Colon (tissue), 2 donors: ENCODE results near the gene USPL1.

Source experiments
- FAIRE-seq: peaks from 2 replicates; lab custom pipeline; 2012; peaks lifted over from hg19 to GRCh38; lab: Jason Lieb, UNC
- donor health status: control.
- donor health status: control.

The USPL1 gene

GRCh38 chr13:30659980-30660379, 42.3 kb downstream of the USPL1 start:
- FAIRE-seq = no peak

DNA sequence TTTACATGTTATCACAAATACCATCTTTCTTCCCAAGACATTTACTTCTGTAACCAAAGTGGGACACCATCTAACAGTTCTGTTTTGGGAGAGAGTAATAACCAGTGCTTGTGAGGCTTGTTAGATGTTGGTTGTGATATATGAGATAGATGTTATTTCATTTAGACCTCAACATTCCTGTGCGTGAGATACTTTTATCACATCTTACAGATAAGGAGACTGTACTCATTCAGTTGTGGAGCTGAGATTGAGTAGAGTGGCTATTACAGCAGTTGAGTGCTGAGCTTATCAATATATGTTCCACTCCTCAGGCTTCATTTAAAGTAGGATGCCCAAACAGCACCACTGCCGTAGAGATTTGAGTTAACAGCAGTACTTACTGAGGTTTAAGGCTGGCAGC, 43.1 kb downstream of the USPL1 start:
- no peak for FAIRE-seq

DNA sequence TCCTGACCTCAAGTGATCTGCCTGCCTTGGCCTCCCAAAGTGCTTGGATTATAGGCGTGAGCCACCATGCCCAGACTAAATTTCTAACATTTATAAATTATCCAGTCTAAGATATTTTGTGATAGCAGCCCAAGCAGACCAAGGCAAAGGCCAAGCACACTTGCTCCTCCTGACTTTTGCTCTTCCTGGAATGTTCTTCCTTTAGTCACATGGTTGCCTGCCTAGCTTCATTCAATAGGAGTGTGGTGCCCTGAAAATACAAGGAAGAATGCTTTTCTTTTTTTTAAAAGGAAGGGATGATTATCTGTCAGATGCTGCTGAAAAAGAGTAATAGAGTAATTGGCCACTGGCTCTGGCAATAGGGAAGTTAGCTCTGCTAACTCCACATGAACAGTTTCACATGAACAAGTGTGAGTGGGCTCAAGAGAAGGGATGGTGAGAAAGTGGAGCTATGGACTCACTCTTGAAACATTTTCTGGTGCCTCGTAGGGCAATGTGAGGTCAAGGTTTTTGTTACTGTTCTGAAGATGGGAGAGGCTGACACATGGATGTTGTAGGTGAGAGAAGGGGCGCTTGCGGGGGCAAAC, 47.1 kb downstream of the USPL1 start:
- no peak for FAIRE-seq

DNA sequence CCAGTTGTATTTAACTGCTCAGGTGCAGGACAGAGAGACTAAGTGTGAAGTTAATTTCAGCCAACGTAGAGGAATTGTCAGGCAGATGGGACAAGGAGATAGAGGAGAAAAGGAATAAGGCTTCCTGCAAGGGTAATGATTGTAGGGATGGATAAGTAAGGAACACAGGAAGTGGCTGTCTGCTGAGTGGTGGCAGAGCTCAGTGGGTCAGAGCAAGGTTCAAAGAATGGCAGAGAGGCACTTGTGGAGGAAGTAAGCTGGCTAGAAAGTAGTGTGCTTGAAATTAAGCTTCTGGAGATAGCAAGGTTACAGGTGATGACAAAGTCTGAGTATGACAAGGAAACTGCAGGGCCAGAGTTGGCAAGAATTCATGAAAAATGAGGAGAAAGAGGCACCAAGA, 47.9 kb downstream of the USPL1 start:
- no peak for FAIRE-seq

- FAIRE-seq = no peak
Measured at GRCh38 chr13:30666113-30666512, 48.4 kb downstream of the USPL1 start.

- FAIRE-seq = peak; percentile 53
Measured at GRCh38 chr13:30667014-30667413, 49.3 kb downstream of the USPL1 start.

- FAIRE-seq = no peak
Measured at GRCh38 chr13:30668312-30668711, 50.6 kb downstream of the USPL1 start.

DNA sequence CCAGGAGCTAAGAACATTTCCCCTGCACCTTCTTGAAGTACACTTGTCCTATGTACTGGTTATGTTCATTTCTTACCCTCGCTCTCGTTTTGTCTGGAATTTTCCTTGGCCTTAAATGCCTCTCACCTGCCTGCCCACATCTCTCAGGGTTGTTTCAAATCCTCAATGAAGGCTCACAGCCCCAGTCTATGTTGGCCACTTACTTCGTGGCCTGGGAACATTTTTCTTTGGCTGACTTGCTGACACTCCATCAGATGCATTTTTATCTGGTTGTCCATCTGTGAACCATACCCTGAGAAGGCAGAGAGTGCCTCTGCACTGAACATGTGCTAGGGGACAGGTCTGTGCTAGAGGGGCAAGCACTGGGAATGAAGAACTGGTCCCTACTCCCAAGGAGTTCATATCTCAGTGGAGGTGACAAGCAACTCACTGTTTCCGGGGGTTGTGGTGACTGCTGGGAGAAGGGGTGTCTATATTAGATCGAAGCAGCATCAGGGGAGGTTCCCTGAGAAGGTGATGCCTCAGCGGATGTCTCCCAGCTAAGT, 53.6 kb downstream of the USPL1 start:
- no peak for FAIRE-seq

GRCh38 chr13:30673669-30674521, 56.2 kb downstream of the USPL1 start:
- FAIRE-seq = no peak

DNA sequence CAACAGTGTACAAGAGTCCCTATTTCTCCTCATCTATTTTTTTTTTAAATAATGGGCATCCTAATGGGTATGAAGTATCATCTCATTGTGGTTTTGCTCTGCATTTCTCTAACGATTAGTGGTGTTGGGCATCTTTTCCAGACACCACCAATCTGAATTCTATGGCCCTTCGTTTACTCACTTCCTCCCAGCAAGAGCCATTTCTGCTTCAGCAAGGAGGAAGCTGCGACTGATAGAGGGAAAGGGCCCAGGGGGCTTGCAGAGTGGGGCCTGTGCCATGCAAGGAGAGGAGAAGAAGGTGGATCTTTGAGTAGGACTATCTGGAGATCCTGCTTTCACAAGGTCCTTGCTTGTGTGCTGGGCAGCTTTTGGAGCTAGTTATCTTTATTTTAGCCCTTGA, 58.0 kb downstream of the USPL1 start:
- FAIRE-seq = no peak

- FAIRE-seq = no peak
Measured at GRCh38 chr13:30676672-30677071, 59.0 kb downstream of the USPL1 start.

- FAIRE-seq = no peak
Measured at GRCh38 chr13:30679483-30680330, 62.0 kb downstream of the USPL1 start.

- no peak for FAIRE-seq
Measured at GRCh38 chr13:30681843-30682242, 64.1 kb downstream of the USPL1 start.

DNA sequence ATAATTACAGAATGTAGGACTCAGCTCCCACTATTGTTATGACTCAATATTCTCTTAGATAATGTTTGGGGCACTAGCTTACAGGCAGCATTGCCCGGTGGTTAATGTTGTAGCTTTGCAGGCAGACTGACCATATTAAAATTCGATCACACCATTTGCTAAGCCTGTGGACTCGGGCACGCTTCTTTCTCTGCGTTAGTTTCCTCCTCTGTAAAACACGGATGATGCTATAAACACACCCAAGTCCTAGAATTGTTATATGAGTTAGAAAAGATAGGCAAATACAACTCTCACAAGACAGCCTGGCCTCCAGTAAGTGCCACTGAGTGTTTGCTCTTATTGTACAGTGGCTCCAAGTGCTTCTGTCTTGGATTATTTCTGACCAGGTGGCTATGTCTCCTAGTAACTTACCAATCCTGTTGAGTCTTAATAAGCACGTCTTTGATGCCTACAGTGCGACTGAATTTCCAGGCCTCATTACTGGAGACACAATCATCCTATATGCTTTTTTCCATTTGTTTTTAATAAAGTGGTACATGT, 67.7 kb downstream of the USPL1 start:
- no peak for FAIRE-seq

DNA sequence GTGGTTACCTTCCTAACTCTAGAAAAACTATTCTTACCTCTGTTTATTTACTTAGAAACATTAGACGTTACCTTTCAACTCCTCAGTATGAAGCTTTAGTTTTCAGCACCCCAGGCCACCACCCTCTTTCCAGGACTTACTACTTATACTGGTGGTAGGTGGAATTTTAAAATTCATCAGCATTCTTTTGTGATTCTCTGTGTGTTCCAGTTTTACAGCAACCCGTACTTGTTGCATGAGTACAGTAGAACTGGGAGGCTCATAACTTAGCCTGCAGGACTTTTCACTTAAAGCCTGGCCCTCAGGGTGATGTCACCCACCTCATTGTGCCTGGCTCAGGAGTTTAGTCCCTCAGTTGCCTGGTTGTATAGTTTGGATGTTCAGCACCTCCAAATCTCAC, 68.3 kb downstream of the USPL1 start:
- FAIRE-seq = no peak

DNA sequence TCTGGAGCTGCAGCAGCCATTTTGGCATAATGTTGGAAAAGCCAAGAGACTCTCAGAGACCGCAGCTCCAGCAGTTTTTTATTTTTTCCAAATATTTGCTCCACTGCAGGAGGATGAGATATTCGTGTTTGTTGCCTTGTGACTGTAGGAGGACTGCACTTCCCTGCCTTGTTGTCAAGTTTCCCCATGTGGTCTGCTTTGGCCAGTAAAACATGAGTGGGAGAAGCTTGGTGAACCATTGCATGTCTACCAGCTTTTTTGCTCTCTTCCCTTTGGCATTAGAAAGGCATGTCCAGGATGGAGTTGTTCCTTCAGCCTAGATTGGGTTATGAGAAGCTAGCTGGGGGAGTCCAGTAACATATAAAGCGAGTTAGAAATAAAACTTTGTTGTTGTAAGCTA, 69.9 kb downstream of the USPL1 start:
- no peak for FAIRE-seq

- FAIRE-seq = no peak
Measured at GRCh38 chr13:30689752-30690151, 72.0 kb downstream of the USPL1 start.

- no peak for FAIRE-seq
Measured at GRCh38 chr13:30690282-30691188, 72.8 kb downstream of the USPL1 start.

DNA sequence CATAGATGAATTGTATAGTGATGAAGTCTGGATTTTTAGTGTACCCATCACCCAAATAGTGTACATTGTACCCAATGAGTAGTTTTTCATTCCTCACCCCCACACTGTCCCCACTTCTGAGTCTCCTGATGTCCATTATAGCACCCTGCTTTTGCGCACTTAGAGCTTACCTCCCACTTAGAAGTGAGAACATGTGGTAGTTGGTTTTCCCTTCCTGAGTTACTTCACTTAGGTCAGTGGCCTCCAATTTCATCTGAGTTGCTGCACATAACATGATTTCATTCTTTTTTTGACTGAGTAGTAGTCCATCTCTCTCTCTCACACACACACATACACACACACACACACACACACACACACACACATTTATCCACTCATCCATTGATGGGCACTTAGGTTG, 74.4 kb downstream of the USPL1 start:
- FAIRE-seq = no peak

- no peak for FAIRE-seq
Measured at GRCh38 chr13:30696278-30697176, 78.8 kb downstream of the USPL1 start.
